Glomerular visceral epithelial cell (primary cell): ENCODE results near the gene RIN1.
A peak's percentile ranks its signal among the peaks of the same experiment; 100 is the strongest.

Experiments used
- DNase-seq: peaks from one replicate; pipeline ENCODE4 v3.0.0-alpha.2; 2016; ENCODE audit errors: extremely low spot score

RIN1 gene

GRCh38 chr11:66282468-66283455 is 53.5 kb downstream of the RIN1 start:
- DNase-seq: peak; percentile 94
